GM12891 (cell line): ENCODE results near the gene CA7.

Experiments
- POLR2A ChIP-seq: IDR thresholded peaks from 2 replicates; pipeline ENCODE4 v1.6.1; 2011; ENCODE audit warnings: low read depth, low read length, control low read depth
- POLR2AphosphoS5 ChIP-seq: IDR thresholded peaks from 2 replicates; pipeline ENCODE4 v1.6.1; 2011; ENCODE audit warnings: low read depth, low read length, control low read depth
- POU2F2 ChIP-seq: IDR thresholded peaks from 2 replicates; pipeline ENCODE4 v1.6.1; 2011; ENCODE audit warnings: low read depth, mild to moderate bottlenecking, control low read depth, low read length, moderate library complexity
- SPI1 ChIP-seq: IDR thresholded peaks from 2 replicates; pipeline ENCODE4 v1.6.1; 2011; ENCODE audit warnings: low read depth, low read length, control low read depth
- TAF1 ChIP-seq: IDR thresholded peaks from 2 replicates; pipeline ENCODE4 v1.6.1; 2011; ENCODE audit warnings: low read depth, low read length, control low read depth

- TF ChIP-seq POLR2AphosphoS5 (no peak), POLR2A (no peak), POU2F2 (no peak), TAF1 (no peak), SPI1 (no peak)
These were observed 33.8 kb upstream of the CA7 start for GRCh38 chr16:66810391-66810790.
